Regular cardiac myocyte (primary cell): ENCODE measurements around the gene EID2. TPM values are rescaled to one million over a fixed set of nuclear protein-coding genes. Genes with fewer than 3 reads are reported as not detected.

Experiments
- total RNA-seq: library from RNA; depleted of rRNA; stranded (reverse); fragments of >200 nt; gene quantifications from 2 replicates; pipeline ENCODE4 v1.2.3, GENCODE V29; 2014

Gene EID2, protein sequence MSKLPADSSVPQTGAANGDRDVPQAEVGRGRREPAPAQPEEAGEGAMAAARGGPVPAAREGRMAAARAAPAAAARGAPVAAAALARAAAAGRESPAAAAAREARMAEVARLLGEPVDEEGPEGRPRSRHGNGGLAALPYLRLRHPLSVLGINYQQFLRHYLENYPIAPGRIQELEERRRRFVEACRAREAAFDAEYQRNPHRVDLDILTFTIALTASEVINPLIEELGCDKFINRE
- total RNA-seq, result 7.9 and 16.9 TPM in 2 replicates

DNA sequence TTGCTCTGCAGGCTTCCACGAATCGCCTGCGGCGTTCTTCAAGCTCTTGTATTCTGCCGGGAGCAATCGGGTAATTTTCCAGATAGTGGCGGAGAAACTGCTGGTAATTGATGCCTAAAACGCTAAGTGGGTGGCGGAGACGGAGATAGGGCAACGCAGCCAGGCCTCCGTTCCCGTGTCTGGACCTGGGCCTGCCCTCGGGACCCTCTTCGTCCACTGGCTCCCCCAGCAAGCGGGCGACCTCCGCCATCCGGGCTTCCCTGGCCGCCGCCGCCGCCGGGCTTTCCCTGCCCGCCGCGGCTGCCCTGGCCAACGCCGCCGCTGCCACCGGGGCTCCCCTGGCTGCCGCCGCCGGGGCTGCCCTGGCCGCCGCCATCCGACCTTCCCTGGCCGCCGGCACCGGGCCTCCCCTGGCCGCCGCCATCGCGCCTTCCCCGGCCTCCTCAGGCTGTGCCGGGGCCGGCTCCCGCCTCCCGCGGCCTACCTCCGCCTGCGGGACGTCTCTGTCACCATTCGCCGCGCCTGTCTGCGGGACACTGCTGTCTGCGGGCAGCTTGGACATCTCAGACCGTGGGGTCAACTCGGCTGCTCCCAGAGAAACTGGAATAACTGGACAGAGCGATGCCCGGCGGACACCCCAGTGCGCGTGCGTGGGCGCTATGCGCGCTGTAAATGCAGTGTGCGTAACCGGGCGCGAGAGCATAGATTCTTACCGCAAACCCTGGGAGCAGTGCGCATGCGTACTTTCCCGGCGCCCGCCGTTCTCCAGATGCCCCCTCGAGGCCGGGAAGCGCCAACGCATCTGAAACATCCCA lies at the start of gene EID2:
TSS of gene EID2 (minus strand) at position 644 of the 815 bp plus-strand sequence. CDS start at position 562, 82 bp downstream.

GRCh38 chr19:39532233-39533002 lies 7.5 kb downstream of the EID2 start, which contains the start of gene EID2B:
Gene EID2B, minus strand, starts transcription at chr19:39532852. Its CDS starts 50 bp downstream, at chr19:39532802.

DNA sequence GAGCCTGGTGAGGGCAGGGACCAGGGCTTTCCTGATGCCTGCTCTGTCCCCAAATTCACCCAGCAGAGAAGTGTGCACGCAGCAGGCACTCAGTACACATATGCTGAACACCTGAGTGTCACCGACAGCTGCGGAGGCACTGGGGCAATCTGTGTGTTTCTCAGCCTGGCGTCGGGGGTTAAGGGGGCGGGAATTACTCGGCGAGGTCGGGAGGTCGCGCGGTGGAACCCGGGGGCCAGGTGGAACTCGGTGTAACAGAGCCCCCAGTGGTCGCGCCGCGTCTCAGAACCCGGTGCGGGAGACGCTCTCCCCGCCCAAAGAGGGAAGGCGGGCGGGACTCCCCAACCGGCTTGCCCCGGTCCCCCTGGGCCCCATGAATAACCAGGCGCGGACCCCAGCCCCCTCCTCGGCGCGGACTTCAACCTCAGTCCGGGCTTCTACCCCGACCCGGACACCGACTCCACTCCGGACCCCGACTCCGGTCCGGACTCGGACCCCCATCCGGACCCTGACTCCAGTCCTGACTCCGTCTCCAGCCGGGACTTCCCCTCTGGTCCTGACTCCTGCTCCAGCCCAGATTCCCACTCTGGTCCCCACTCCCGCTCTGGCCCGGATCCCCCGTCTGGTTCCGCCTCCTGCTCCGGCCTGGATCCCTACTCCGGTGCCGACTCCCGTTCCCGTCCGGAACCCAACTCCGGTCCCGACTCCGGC lies 25.0 kb downstream of the EID2 start, which contains the start of gene SELENOV:
TSS of gene SELENOV (plus strand) at position 300 of the 711 bp plus-strand sequence. CDS start at position 374, 74 bp downstream.

GRCh38 chr19:39498798-39499642 lies 40.9 kb downstream of the EID2 start, which contains the start of gene DLL3:
Gene DLL3, plus strand, starts transcription at chr19:39498947. Its CDS starts 28 bp downstream, at chr19:39498975.

Other genes with a start within 250 kb of the EID2 start
- not detected in 2 replicates for gene IFNL1, start 243.8 kb downstream of the EID2 start, total RNA-seq
- gene LRFN1, start 219.3 kb downstream of the EID2 start, total RNA-seq, result 0.28 TPM in 1 of 2 replicates, not detected in the other
- gene GMFG, start 204.1 kb downstream of the EID2 start, total RNA-seq, result 1.2 TPM in 1 of 2 replicates, not detected in the other
- gene SAMD4B, start 197.7 kb downstream of the EID2 start, total RNA-seq, result 27.6 and 32.2 TPM in 2 replicates
- 28.8 and 68.2 TPM in 2 replicates for gene PAF1, start 149.1 kb downstream of the EID2 start, total RNA-seq
- gene MED29, start 148.8 kb downstream of the EID2 start, total RNA-seq, result 19.7 and 24.0 TPM in 2 replicates
- gene ZFP36, start 133.3 kb downstream of the EID2 start, total RNA-seq, result 1.1 and 1.7 TPM in 2 replicates
- gene PLEKHG2, start 127.5 kb downstream of the EID2 start, total RNA-seq, result 11.8 and 14.2 TPM in 2 replicates
- 99.8 and 2,230 TPM in 2 replicates for gene RPS16, start 104.2 kb downstream of the EID2 start, total RNA-seq
- gene SUPT5H, start 94.6 kb downstream of the EID2 start, total RNA-seq, result 49.9 and 91.4 TPM in 2 replicates
- 42.8 and 77.5 TPM in 2 replicates for gene TIMM50, start 59.3 kb downstream of the EID2 start, total RNA-seq
- gene DLL3, start 41.2 kb downstream of the EID2 start, total RNA-seq, result under 0.01 and 0.19 TPM in 2 replicates
- not detected in 2 replicates for gene SELENOV, start 25.0 kb downstream of the EID2 start, total RNA-seq
- 2.8 and 4.2 TPM in 2 replicates for gene EID2B, start 7.3 kb downstream of the EID2 start, total RNA-seq
- gene LGALS13, start 62.4 kb upstream of the EID2 start, total RNA-seq, result not detected in 2 replicates
- gene LGALS16, start 115.8 kb upstream of the EID2 start, total RNA-seq, result not detected in 2 replicates
- gene LGALS14, start 164.3 kb upstream of the EID2 start, total RNA-seq, result not detected in 2 replicates
- gene CLC, start 197.9 kb upstream of the EID2 start, total RNA-seq, result not detected in 2 replicates
- gene LEUTX, start 238.7 kb upstream of the EID2 start, total RNA-seq, result not detected in 2 replicates